ENCODE results near the gene TXNDC8.

DNA sequence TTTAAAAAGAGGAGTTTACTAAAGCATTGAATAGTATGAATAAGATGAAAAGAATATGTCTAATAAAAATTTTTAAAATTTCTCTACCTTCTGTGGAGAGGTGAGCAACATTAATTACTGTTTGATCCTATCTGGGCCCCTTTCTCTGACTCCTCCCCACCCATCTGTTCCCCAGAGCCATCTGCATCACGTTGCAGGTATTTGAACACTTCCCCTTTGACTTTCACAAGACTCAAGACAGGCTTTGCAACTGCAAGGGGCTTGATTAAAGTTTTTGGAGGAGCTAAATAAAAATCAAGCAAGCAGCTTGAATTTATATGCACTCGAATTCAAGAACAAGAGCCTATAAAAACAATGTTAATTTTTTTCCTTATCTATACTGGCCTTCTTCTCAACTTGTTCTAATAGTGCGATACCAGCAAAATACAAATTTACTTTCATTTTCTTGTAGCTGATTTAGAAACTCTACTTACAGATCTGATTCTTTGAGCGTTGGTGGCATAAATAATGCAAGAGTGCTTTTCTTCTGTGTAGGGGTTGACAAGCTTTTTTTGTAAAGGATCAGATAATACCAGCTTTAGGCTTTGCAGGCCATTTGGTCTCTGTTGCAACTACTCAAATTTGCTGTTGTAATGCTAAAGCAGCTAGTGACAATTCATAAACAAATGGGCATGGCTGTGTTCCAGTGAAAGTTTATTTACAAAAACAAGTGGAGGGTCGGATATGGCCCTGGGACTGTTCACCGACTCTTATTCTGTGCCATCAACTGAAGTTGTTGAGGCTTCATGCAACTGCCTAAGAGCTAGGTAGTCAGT, 21.2 kb downstream of the TXNDC8 start:
- TF ChIP-seq CTCF (IDR thresholded peaks at IDR 0.05) (no peak), POLR2A (IDR thresholded peaks at IDR 0.05) (no peak)
